HUES48 (cell line): ENCODE measurements around the gene KRTAP5-3.
A peak's percentile ranks its signal among the peaks of the same experiment; 100 is the strongest.
"Not testable (repeated sequence)": the region's sequence is repeated elsewhere in the genome, so short reads cannot be mapped to it uniquely, and the experiment has no call there.

Experiments used
- H3K27ac ChIP-seq: one replicate; pipeline ENCODE4 v1.7.0; 2013; ENCODE audit warnings: low read depth, low read length, inconsistent platforms
- H3K27me3 ChIP-seq: 2 replicates; pipeline ENCODE4 v1.6.1; 2013; ENCODE audit warnings: mild to moderate bottlenecking, low read length; ENCODE audit not compliant: control insufficient read depth, insufficient read depth
- H3K36me3 ChIP-seq: 2 replicates; pipeline ENCODE4 v1.6.1; 2013; ENCODE audit warnings: low read length; ENCODE audit not compliant: control insufficient read depth, insufficient read depth
- H3K4me1 ChIP-seq: 2 replicates; pipeline ENCODE4 v1.6.1; 2013; ENCODE audit warnings: mild to moderate bottlenecking, low read length; ENCODE audit not compliant: control insufficient read depth, insufficient read depth
- H3K4me3 ChIP-seq: 2 replicates; pipeline ENCODE4 v1.5.1; 2013; ENCODE audit warnings: mild to moderate bottlenecking, low read depth, low read length
- H3K9ac ChIP-seq: 2 replicates; pipeline ENCODE4 v1.6.1; 2013; ENCODE audit warnings: mild to moderate bottlenecking, low read depth, low read length, moderate library complexity
- H3K9me3 ChIP-seq: 2 replicates; pipeline ENCODE4 v1.6.1; 2013; ENCODE audit warnings: low read length; ENCODE audit not compliant: control insufficient read depth, insufficient read depth

KRTAP5-3 gene

DNA sequence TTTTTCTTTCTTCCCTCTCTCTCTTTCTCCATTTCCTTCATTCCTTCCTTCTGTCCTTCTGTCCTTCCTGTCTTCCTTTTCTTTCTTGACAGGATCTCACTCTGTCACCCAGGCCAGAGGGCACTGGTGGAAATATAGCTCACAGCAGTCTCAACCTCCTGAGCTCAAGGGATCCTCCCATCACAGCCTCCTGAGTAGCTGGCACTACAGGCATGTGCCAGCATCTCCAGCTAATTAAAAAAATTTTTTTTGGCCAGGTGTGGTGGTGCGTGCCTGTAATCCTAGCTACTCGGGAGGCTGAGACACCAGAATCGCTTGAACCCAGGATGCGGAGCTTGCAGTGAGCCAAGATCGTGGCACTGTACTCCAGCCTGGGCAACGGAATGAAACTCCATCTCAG is 31.4 kb downstream of the KRTAP5-3 start:
- Histone ChIP-seq H3K9ac (no peak overlapping the region), H3K4me3 (no peak overlapping the region), H3K27me3 (peaks cover 32% of the 10 kb centered on the region), H3K4me1 (peaks cover 11% of the 10 kb centered on the region; the same call in 1 of the 2 replicates), H3K36me3 (no peaks in the 10 kb centered on the region), H3K27ac (no peak overlapping the region), H3K9me3 (0 out of 2 replicates have a peak, but pooled peaks cover 8% of the 10 kb centered on the region)

DNA sequence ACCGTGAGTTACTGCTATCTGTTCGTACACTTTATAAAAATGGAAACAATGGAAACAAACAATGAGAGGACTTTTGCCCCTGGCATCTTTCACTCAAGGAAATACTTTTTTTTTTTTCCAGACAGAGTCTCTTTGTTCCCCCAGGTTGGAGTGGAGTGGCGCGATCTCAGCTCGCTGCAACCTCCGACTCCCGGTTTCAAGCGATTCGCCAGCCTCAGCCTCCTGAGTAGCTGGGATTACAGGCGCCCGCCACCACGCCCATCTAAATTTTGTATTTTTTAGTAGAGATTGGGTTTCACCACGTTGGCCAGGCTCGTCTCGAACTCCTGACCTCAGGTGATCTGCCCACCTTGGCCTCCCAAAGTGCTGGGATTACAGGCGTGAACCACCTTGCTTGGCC is 32.5 kb downstream of the KRTAP5-3 start:
- H3K36me3 ChIP-seq, H3K27ac ChIP-seq, H3K9me3 ChIP-seq, H3K9ac ChIP-seq, H3K4me3 ChIP-seq: not testable (repeated sequence)
- Histone ChIP-seq H3K27me3 (peaks cover 40% of the 10 kb centered on the region), H3K4me1 (peaks cover 11% of the 10 kb centered on the region; the same call in 1 of the 2 replicates)

DNA sequence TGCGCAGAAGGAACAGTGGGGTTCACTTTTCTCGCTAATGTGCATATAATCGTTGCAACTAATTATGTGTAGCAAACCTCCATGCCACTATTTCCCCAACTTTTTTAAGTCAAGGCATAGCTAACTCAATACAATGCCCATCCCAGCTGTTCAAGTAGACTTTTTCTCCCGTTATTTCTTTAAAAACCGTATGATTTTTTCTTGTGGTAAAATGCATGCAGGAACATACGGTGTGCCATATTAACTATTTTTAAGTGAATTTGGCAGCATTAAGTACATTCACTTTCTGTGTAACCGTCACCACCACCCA is 33.4 kb downstream of the KRTAP5-3 start:
- Histone ChIP-seq H3K4me3 (no peak overlapping the region), H3K27ac (no peak overlapping the region), H3K9me3 (0 out of 2 replicates have a peak, but pooled peaks cover 8% of the 10 kb centered on the region), H3K9ac (no peak overlapping the region), H3K36me3 (no peaks in the 10 kb centered on the region), H3K4me1 (peaks cover 18% of the 10 kb centered on the region; the same call in 1 of the 2 replicates), H3K27me3 (peaks cover 46% of the 10 kb centered on the region)

- Histone ChIP-seq H3K9me3 (0 out of 2 replicates have a peak, but pooled peaks cover 8% of the 10 kb centered on the region), H3K27me3 (peaks cover 50% of the 10 kb centered on the region), H3K4me1 (peaks cover 18% of the 10 kb centered on the region; the same call in 1 of the 2 replicates), H3K27ac (no peak overlapping the region), H3K9ac (no peak overlapping the region), H3K4me3 (peak overlapping the region; percentile 55), H3K36me3 (no peaks in the 10 kb centered on the region)
These were observed 33.9 kb downstream of the KRTAP5-3 start for GRCh38 chr11:1574238-1574932.

DNA sequence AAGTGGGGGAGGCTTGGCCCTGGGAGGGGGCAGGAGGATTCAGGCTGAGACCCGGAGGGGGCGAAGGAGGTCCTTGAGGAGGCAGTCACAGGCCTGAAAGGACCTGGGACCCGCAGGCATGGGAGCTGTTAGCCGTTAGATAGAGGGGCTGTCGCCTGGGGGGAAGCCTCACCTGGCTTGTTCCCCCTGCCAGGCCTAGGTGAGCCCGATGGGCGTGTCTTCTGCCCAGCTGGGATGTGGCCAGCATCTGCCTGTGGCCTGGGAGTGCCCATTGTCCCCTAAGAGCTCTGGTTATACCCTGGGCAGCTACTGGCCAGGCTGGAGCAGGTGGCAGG is 34.4 kb downstream of the KRTAP5-3 start:
- Histone ChIP-seq H3K4me3 (peak overlapping the region; percentile 55), H3K27ac (no peak overlapping the region), H3K36me3 (no peaks in the 10 kb centered on the region), H3K9me3 (0 out of 2 replicates have a peak, but pooled peaks cover 8% of the 10 kb centered on the region), H3K9ac (no peak overlapping the region), H3K4me1 (peaks cover 18% of the 10 kb centered on the region), H3K27me3 (peaks cover 50% of the 10 kb centered on the region)

GRCh38 chr11:1573077-1573902 is 35.0 kb downstream of the KRTAP5-3 start:
- peak overlapping the region; percentile 56 for H3K4me3 ChIP-seq
- H3K9ac ChIP-seq, result no peak overlapping the region; the same call in 1 of the 2 replicates
- no peaks in the 10 kb centered on the region for H3K36me3 ChIP-seq
- 0 out of 2 replicates have a peak, but pooled peaks cover 5% of the 10 kb centered on the region for H3K9me3 ChIP-seq
- H3K4me1 ChIP-seq, result peaks cover 23% of the 10 kb centered on the region
- no peak overlapping the region for H3K27ac ChIP-seq
- H3K27me3 ChIP-seq, result peaks cover 50% of the 10 kb centered on the region

DNA sequence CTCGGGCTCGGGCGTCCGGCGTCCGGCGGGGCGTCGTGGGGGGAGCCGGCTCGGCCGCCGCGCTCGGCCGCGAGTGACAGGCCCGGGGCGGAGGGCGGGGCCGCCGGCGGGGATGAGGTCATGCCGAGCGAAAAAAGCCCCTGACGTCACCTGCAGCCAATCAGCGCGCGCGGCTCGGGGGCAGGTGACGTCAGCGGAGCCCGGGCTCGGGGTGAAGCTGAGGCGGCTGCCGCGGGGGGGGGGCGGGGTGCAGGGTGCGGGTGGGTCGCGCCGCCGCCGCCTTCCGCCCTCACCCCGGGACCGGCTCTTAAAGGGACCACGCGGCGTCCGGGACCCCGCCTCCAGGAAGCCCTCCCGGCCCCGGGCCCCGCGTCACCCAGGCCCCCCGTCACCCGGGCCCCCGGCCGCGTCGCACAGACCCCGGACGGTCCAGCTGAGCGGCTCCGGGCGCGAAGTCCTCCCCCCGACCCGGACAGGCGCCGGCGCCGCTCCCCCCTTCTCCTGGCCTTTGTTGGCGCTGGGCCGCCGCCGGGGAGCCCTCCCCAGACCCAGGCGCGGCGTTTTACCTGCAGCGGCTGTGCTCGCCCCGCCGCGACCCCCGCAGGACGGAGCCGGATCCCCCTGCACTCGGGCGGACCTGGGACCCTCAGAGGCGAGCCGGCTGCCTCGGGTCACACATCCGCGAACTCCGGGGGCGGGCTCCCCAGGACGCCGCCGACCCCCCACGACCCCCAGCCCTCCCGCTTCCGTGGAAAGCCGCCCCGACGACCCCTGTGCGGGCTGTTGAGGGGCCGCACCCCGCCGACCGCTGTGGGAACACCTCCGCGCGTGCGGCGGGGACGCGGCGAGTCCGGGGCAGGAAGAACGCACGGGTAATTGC is 35.8 kb downstream of the KRTAP5-3 start, which contains the start of gene DUSP8:
TSS of gene DUSP8 (minus strand) at position 75 of the 880 bp plus-strand sequence. CDS start 6,445 bp downstream, outside the sequence.
- H3K9ac ChIP-seq, result peak within 1 kb of the TSS; percentile 48; the same call in 1 of the 2 replicates
- peaks cover 50% of the 10 kb centered on the region for H3K27me3 ChIP-seq
- peak within 1 kb of the TSS; percentile 28 for H3K27ac ChIP-seq
- no peaks in the 10 kb centered on the region for H3K36me3 ChIP-seq
- peak within 1 kb of the TSS; percentile 60 for H3K4me3 ChIP-seq
- peaks cover 30% of the 10 kb centered on the region for H3K4me1 ChIP-seq
- H3K9me3 ChIP-seq, result no peaks in the 10 kb centered on the region

DNA sequence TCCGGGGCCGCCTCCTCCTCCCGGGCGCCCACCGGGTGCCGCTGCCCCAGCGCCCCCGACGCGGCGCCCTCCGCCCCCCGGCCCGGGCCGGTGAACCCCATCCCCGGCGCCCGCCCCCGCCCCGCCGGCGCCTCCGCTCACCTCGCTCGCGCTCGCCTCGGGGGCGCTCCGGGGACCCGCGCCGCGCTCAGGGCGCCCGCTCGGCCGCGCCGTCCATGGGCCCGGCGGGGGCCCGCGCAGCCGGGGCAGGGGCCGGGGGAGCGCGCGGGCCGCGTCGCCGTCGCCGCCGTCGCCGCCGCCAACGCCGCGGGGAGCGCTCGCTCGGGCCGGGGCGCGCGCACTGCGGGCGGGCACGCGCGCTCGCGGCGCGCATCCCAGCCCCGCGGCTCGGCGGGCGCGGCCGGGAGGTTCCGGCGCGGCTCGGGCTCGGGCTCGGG is 36.5 kb downstream of the KRTAP5-3 start:
- peak overlapping the region; percentile 60; the same call in 1 of the 2 replicates for H3K4me3 ChIP-seq
- peaks cover 50% of the 10 kb centered on the region for H3K27me3 ChIP-seq

GRCh38 chr11:1570896-1571759 is 37.1 kb downstream of the KRTAP5-3 start:
- Histone ChIP-seq H3K27ac (no peak overlapping the region), H3K9ac (no peak overlapping the region)

More for the DNA sequence above, 36.5 kb downstream of the KRTAP5-3 start:
- H3K27ac ChIP-seq, result no peak overlapping the region
- no peaks in the 10 kb centered on the region for H3K36me3 ChIP-seq
- peaks cover 32% of the 10 kb centered on the region for H3K4me1 ChIP-seq
- no peak overlapping the region for H3K9ac ChIP-seq
- H3K9me3 ChIP-seq, result no peaks in the 10 kb centered on the region

GRCh38 chr11:1570531-1570895 is 37.8 kb downstream of the KRTAP5-3 start:
- Histone ChIP-seq H3K9ac (no peak overlapping the region), H3K36me3 (no peaks in the 10 kb centered on the region), H3K4me1 (peaks cover 32% of the 10 kb centered on the region), H3K4me3 (no peak overlapping the region), H3K27ac (no peak overlapping the region), H3K27me3 (peaks cover 48% of the 10 kb centered on the region), H3K9me3 (no peaks in the 10 kb centered on the region)

More at GRCh38 chr11:1570896-1571759, 37.1 kb downstream of the KRTAP5-3 start:
- Histone ChIP-seq H3K36me3 (no peaks in the 10 kb centered on the region), H3K9me3 (no peaks in the 10 kb centered on the region), H3K4me1 (peaks cover 32% of the 10 kb centered on the region), H3K4me3 (peak overlapping the region; percentile 60), H3K27me3 (peaks cover 50% of the 10 kb centered on the region)
